Activated CD4-positive, alpha-beta T cell treated with anti-CD3 and anti-CD28 coated beads for 1 hour (primary cell): ENCODE data around the gene TRANK1.

Source experiments
- DNase-seq: peaks from one replicate; pipeline ENCODE4 v3.0.0-alpha.2; 2020

Gene TRANK1

GRCh38 chr3:36833160-36833814 is 111.6 kb downstream of the TRANK1 start:
- no peak for DNase-seq

- DNase-seq = no peak
Observed at GRCh38 chr3:36832406-36832805, 112.4 kb downstream of the TRANK1 start.

GRCh38 chr3:36827133-36827532 is 117.7 kb downstream of the TRANK1 start:
- no peak for DNase-seq

- DNase-seq = no peak
Observed at GRCh38 chr3:36826240-36826639, 118.6 kb downstream of the TRANK1 start.

GRCh38 chr3:36824443-36824842 is 120.4 kb downstream of the TRANK1 start:
- DNase-seq = no peak

GRCh38 chr3:36823806-36824205 is 121.0 kb downstream of the TRANK1 start:
- DNase-seq = no peak

- no peak for DNase-seq
Observed at GRCh38 chr3:36820083-36820482, 124.8 kb downstream of the TRANK1 start.

GRCh38 chr3:36817806-36818533 is 126.9 kb downstream of the TRANK1 start:
- no peak for DNase-seq

GRCh38 chr3:36815375-36815774 is 129.5 kb downstream of the TRANK1 start:
- no peak for DNase-seq

- no peak for DNase-seq
Observed at GRCh38 chr3:36814776-36815175, 130.1 kb downstream of the TRANK1 start.

GRCh38 chr3:36814066-36814717 is 130.7 kb downstream of the TRANK1 start:
- no peak for DNase-seq

GRCh38 chr3:36813305-36813704 is 131.5 kb downstream of the TRANK1 start:
- DNase-seq = no peak

- no peak for DNase-seq
Observed at GRCh38 chr3:36812240-36812639, 132.6 kb downstream of the TRANK1 start.

GRCh38 chr3:36811768-36812167 is 133.1 kb downstream of the TRANK1 start:
- no peak for DNase-seq

GRCh38 chr3:36804295-36805055 is 140.4 kb downstream of the TRANK1 start:
- no peak for DNase-seq

GRCh38 chr3:36803091-36803791 is 141.6 kb downstream of the TRANK1 start:
- DNase-seq = no peak

GRCh38 chr3:36800533-36801116 is 144.2 kb downstream of the TRANK1 start:
- DNase-seq = no peak

- DNase-seq = no peak
Observed at GRCh38 chr3:36796881-36797280, 148.0 kb downstream of the TRANK1 start.

GRCh38 chr3:36796161-36796560 is 148.7 kb downstream of the TRANK1 start:
- DNase-seq = no peak

GRCh38 chr3:36795622-36796021 is 149.2 kb downstream of the TRANK1 start:
- DNase-seq = no peak

- DNase-seq = no peak
Observed at GRCh38 chr3:36792342-36792741, 152.5 kb downstream of the TRANK1 start.

- DNase-seq = no peak
Observed at GRCh38 chr3:36790765-36791164, 154.1 kb downstream of the TRANK1 start.
